Mesangial cell (primary cell): ENCODE data around the gene RIPPLY1. TPM values are rescaled to one million over a fixed set of nuclear protein-coding genes. Genes with fewer than 3 reads are reported as not detected.

Experiments
- total RNA-seq: library from RNA; depleted of rRNA; stranded (reverse); fragments of >200 nt; gene quantifications from 2 replicates; pipeline ENCODE4 v1.2.3, GENCODE V29; 2015

The RIPPLY1 gene, protein sequence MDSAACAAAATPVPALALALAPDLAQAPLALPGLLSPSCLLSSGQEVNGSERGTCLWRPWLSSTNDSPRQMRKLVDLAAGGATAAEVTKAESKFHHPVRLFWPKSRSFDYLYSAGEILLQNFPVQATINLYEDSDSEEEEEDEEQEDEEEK
- 0.16 and 0.51 TPM in 2 replicates for total RNA-seq

DNA sequence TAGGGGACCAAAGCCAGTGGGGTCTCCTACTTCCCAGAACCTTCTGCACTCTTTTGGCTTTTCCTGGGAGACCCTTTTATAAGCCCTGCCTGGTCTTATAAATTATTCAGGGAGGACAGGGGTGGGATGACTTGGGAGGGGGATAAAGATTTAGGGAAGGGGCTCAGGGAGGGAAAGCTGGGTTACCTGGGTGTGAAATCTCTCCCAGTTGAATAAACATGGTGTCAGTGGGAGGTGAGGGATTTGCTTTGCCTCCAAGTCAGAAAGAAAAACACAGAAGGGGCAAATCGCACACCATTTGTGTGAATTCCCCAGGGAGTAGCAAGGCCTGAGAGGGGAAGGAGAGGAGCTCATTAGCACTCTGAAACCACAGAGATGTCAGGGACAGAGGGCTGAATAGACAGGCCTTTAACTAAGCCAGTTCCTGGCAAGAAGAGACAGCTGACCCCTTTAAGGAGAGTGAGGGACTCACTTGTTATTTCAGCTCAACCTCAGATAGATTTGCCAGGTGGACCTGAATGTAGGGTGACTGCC is at the start of gene RIPPLY1:
RIPPLY1 (minus strand) TSS at position 51 of the 534 bp plus-strand sequence. CDS start 54 bp downstream, outside the sequence.

DNA sequence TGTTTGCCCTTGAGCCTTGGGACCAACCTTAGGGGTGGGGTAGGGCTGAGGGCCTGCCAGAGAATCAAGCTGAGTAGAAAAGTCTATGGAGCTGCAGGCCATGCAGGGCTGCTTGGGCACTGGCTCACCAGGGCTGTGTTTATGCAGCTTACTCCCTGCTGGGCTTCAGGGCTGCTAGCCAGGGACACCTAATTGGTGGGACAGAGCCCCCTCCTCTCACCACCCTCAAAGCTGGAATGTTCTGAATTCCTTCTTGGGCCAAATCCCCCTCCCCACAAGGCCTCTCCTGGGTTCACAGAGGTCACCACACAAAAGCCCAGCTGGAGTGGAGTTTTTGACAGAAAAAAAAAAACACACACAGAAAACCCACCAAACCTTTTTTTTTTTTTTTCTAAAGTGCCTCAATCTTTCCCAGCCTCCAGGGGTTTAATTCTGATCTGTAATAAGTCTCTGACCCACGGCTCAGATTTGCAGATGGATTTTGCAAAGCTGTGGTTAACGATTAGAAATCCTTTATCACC is 16.9 kb upstream of the RIPPLY1 start, which contains the start of gene CLDN2:
CLDN2 (plus strand) TSS at position 471 of the 521 bp plus-strand sequence. CDS start 7,827 bp downstream, outside the sequence.

Other genes starting within 250 kb of the RIPPLY1 start
- gene RNF128, start 176.6 kb downstream of the RIPPLY1 start, total RNA-seq, result 3.3 and 11.2 TPM in 2 replicates
- 1.9 and 2.4 TPM in 2 replicates for gene TBC1D8B, start 100.7 kb downstream of the RIPPLY1 start, total RNA-seq
- 2.0 and 9.3 TPM in 2 replicates for gene CLDN2, start 17.1 kb upstream of the RIPPLY1 start, total RNA-seq
- gene MORC4, start 96.9 kb upstream of the RIPPLY1 start, total RNA-seq, result 10.5 and 13.5 TPM in 2 replicates
- gene RBM41, start 215.5 kb upstream of the RIPPLY1 start, total RNA-seq, result 5.7 TPM in 2 replicates